Suprapubic skin (tissue), 4 donors: ENCODE measurements around the gene IFT20.

Experiments used
- EP300 ChIP-seq: sonication (generic); formaldehyde crosslinking; IDR thresholded peaks from one replicate; pipeline ENCODE4 v1.6.1; 2017; ENCODE audit warnings: antibody characterized with exemption
- POLR2A ChIP-seq, 2 donors: fragments of 450-650 bp; IDR thresholded peaks; one replicate each; pipeline ENCODE4 v1.6.1; 2017; ENCODE audit warnings: antibody characterized with exemption in 2 of 2, mild to moderate bottlenecking in 2 of 2, moderate library complexity in 2 of 2
- POLR2AphosphoS5 ChIP-seq, 3 donors: sonication (generic); formaldehyde crosslinking; IDR thresholded peaks; one replicate each; pipeline ENCODE4 v1.6.1; 2017; ENCODE audit warnings: antibody characterized with exemption in 3 of 3
- TF ChIP-seq, protein P1 (sequence below), 2 donors: fragments of 200-600 bp in 1 of 2; fragments of 450-650 bp in 1 of 2; sonication (generic) in 1 of 2; IDR thresholded peaks; one replicate each; pipeline ENCODE4 v1.5.1; 2016 to 2019; ENCODE audit warnings: antibody characterized with exemption in 2 of 2, mild to moderate bottlenecking in 1 of 2, moderate library complexity in 1 of 2

- TF ChIP-seq, protein P1, sequence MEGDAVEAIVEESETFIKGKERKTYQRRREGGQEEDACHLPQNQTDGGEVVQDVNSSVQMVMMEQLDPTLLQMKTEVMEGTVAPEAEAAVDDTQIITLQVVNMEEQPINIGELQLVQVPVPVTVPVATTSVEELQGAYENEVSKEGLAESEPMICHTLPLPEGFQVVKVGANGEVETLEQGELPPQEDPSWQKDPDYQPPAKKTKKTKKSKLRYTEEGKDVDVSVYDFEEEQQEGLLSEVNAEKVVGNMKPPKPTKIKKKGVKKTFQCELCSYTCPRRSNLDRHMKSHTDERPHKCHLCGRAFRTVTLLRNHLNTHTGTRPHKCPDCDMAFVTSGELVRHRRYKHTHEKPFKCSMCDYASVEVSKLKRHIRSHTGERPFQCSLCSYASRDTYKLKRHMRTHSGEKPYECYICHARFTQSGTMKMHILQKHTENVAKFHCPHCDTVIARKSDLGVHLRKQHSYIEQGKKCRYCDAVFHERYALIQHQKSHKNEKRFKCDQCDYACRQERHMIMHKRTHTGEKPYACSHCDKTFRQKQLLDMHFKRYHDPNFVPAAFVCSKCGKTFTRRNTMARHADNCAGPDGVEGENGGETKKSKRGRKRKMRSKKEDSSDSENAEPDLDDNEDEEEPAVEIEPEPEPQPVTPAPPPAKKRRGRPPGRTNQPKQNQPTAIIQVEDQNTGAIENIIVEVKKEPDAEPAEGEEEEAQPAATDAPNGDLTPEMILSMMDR (IDR thresholded peaks at IDR 0.05), result no peak
- no peak for TF ChIP-seq POLR2A (IDR thresholded peaks at IDR 0.05)
- no peak for TF ChIP-seq EP300
- TF ChIP-seq POLR2AphosphoS5 (IDR thresholded peaks at IDR 0.05), result no peak
Measured at GRCh38 chr17:28357901-28358197, 22.6 kb upstream of the IFT20 start.
